GM12872 (cell line): ENCODE data around the gene IRF2BPL.

Source experiments
- CTCF ChIP-seq: IDR thresholded peaks from 3 replicates; pipeline ENCODE4 v1.5.1; 2011; ENCODE audit warnings: low read depth, mild to moderate bottlenecking, low read length, moderate library complexity; ENCODE audit not compliant: insufficient read depth

The IRF2BPL gene

GRCh38 chr14:76996563-76997146 lies 31.9 kb downstream of the IRF2BPL start:
- no peak for TF ChIP-seq CTCF

GRCh38 chr14:76995279-76996035 lies 33.1 kb downstream of the IRF2BPL start:
- no peak for TF ChIP-seq CTCF

GRCh38 chr14:76993752-76994151 lies 34.8 kb downstream of the IRF2BPL start:
- TF ChIP-seq CTCF, result no peak

GRCh38 chr14:76990084-76990483 lies 38.4 kb downstream of the IRF2BPL start:
- no peak for TF ChIP-seq CTCF

GRCh38 chr14:76987956-76988520 lies 40.5 kb downstream of the IRF2BPL start:
- no peak for TF ChIP-seq CTCF

- no peak for TF ChIP-seq CTCF
Measured at GRCh38 chr14:76986231-76986565, 42.3 kb downstream of the IRF2BPL start.

GRCh38 chr14:76985540-76986230 lies 42.8 kb downstream of the IRF2BPL start:
- TF ChIP-seq CTCF, result no peak
